ENCODE data around the gene ROCK2.

ROCK2 gene

GRCh38 chr2:11389551-11390398 lies 45.3 kb upstream of the ROCK2 start:
- H3K27me3 ChIP-seq (ENCODE audit: insufficient read depth, low read depth): no peaks in the 10 kb centered on the region
- H3K4me2 ChIP-seq: no peak overlapping the region
- TF ChIP-seq CTCF (conservative IDR thresholded peaks at IDR 0.05; ENCODE audit: low read depth, low read length): no peak
- no peak overlapping the region for H2AFZ ChIP-seq (ENCODE audit: low read depth)
- H3K4me3 ChIP-seq (IDR thresholded peaks at IDR 0.05; ENCODE audit: insufficient read depth, low read depth, low read length): no peak overlapping the region
- H4K20me1 ChIP-seq (ENCODE audit: insufficient read depth): no peaks in the 10 kb centered on the region
- H3K4me1 ChIP-seq (ENCODE audit: low read depth, poor library complexity, severe bottlenecking): no peaks in the 10 kb centered on the region
- H3K79me2 ChIP-seq (ENCODE audit: insufficient read depth, low read depth): no peaks in the 10 kb centered on the region
- H3K36me3 ChIP-seq (ENCODE audit: insufficient read depth): no peaks in the 10 kb centered on the region
- H3K27ac ChIP-seq: no peak overlapping the region
- no peak overlapping the region for H3K9ac ChIP-seq

GRCh38 chr2:11389052-11389420 lies 44.6 kb upstream of the ROCK2 start:
- Histone ChIP-seq H3K27me3 (ENCODE audit: insufficient read depth, low read depth) (no peaks in the 10 kb centered on the region), H3K4me3 (IDR thresholded peaks at IDR 0.05; ENCODE audit: insufficient read depth, low read depth, low read length) (no peak overlapping the region), H3K4me2 (no peak overlapping the region), H3K79me2 (ENCODE audit: insufficient read depth, low read depth) (no peaks in the 10 kb centered on the region), H2AFZ (ENCODE audit: low read depth) (no peak overlapping the region), H4K20me1 (ENCODE audit: insufficient read depth) (no peaks in the 10 kb centered on the region), H3K4me1 (ENCODE audit: low read depth, poor library complexity, severe bottlenecking) (no peaks in the 10 kb centered on the region), H3K9ac (no peak overlapping the region), H3K27ac (no peak overlapping the region), H3K36me3 (ENCODE audit: insufficient read depth) (no peaks in the 10 kb centered on the region)
- no peak for TF ChIP-seq CTCF (conservative IDR thresholded peaks at IDR 0.05; ENCODE audit: low read depth, low read length)

- Histone ChIP-seq H3K4me2 (no peak overlapping the region), H4K20me1 (ENCODE audit: insufficient read depth) (no peaks in the 10 kb centered on the region), H3K27me3 (ENCODE audit: insufficient read depth, low read depth) (no peaks in the 10 kb centered on the region), H3K9ac (no peak overlapping the region), H2AFZ (ENCODE audit: low read depth) (no peak overlapping the region), H3K4me1 (ENCODE audit: low read depth, poor library complexity, severe bottlenecking) (no peaks in the 10 kb centered on the region), H3K79me2 (ENCODE audit: insufficient read depth, low read depth) (no peaks in the 10 kb centered on the region), H3K36me3 (ENCODE audit: insufficient read depth) (no peaks in the 10 kb centered on the region), H3K27ac (no peak overlapping the region), H3K4me3 (IDR thresholded peaks at IDR 0.05; ENCODE audit: insufficient read depth, low read depth, low read length) (no peak overlapping the region)
- no peak for TF ChIP-seq CTCF (conservative IDR thresholded peaks at IDR 0.05; ENCODE audit: low read depth, low read length)
Measured at GRCh38 chr2:11388262-11389051, 44.0 kb upstream of the ROCK2 start.

- H3K4me2 ChIP-seq: no peak overlapping the region
- H3K36me3 ChIP-seq (ENCODE audit: insufficient read depth): no peaks in the 10 kb centered on the region
- H3K27ac ChIP-seq: no peak overlapping the region
- no peaks in the 10 kb centered on the region for H3K4me1 ChIP-seq (ENCODE audit: low read depth, poor library complexity, severe bottlenecking)
- no peaks in the 10 kb centered on the region for H4K20me1 ChIP-seq (ENCODE audit: insufficient read depth)
- H3K9ac ChIP-seq: no peak overlapping the region
- TF ChIP-seq CTCF (conservative IDR thresholded peaks at IDR 0.05; ENCODE audit: low read depth, low read length): no peak
- H2AFZ ChIP-seq (ENCODE audit: low read depth): no peak overlapping the region
- H3K79me2 ChIP-seq (ENCODE audit: insufficient read depth, low read depth): no peaks in the 10 kb centered on the region
- H3K27me3 ChIP-seq (ENCODE audit: insufficient read depth, low read depth): no peaks in the 10 kb centered on the region
- no peak overlapping the region for H3K4me3 ChIP-seq (IDR thresholded peaks at IDR 0.05; ENCODE audit: insufficient read depth, low read depth, low read length)
Measured at GRCh38 chr2:11387843-11388242, 43.4 kb upstream of the ROCK2 start.

Data from KMS-11 (cell line).